ENCODE measurements around the gene ITM2C.

GRCh38 chr2:230890646-230891045, 25.9 kb downstream of the ITM2C start:
- TF ChIP-seq POLR2A (IDR thresholded peaks at IDR 0.05; ENCODE audit: low read length) = no peak
- TF ChIP-seq GATA1 (IDR thresholded peaks at IDR 0.05; ENCODE audit: low read depth, low read length) = no peak

All from erythroblast (primary cell).